HG02610 (cell line): ENCODE results near the gene LSM3.

Source experiments
- ATAC-seq: cut with Tn5 transposase; IDR thresholded peaks from one replicate; pipeline ENCODE4 v1.9.1; 2021; ENCODE audit warnings: mild to moderate bottlenecking, moderate library complexity; ENCODE audit not compliant: unreplicated experiment

LSM3 gene

GRCh38 chr3:14142567-14143270 is 35.9 kb upstream of the LSM3 start:
- ATAC-seq, result no peak

GRCh38 chr3:14143271-14144225 is 35.1 kb upstream of the LSM3 start:
- ATAC-seq, result no peak

GRCh38 chr3:14144423-14145075 is 34.1 kb upstream of the LSM3 start:
- peak; percentile 92 for ATAC-seq

- ATAC-seq, result no peak
Measured at GRCh38 chr3:14145236-14145635, 33.4 kb upstream of the LSM3 start.

- ATAC-seq, result no peak
Measured at GRCh38 chr3:14145670-14146380, 32.8 kb upstream of the LSM3 start.

- no peak for ATAC-seq
Measured at GRCh38 chr3:14146381-14147065, 32.1 kb upstream of the LSM3 start.

GRCh38 chr3:14147066-14147435 is 31.6 kb upstream of the LSM3 start:
- no peak for ATAC-seq

GRCh38 chr3:14147617-14148016 is 31.0 kb upstream of the LSM3 start:
- no peak for ATAC-seq

- no peak for ATAC-seq
Measured at GRCh38 chr3:14148041-14148985, 30.3 kb upstream of the LSM3 start.

GRCh38 chr3:14150078-14150477 is 28.5 kb upstream of the LSM3 start:
- no peak for ATAC-seq

- ATAC-seq, result no peak
Measured at GRCh38 chr3:14150491-14151230, 28.0 kb upstream of the LSM3 start.

- no peak for ATAC-seq
Measured at GRCh38 chr3:14151471-14152083, 27.0 kb upstream of the LSM3 start.

GRCh38 chr3:14152233-14152962 is 26.2 kb upstream of the LSM3 start:
- no peak for ATAC-seq

- no peak for ATAC-seq
Measured at GRCh38 chr3:14152963-14153355, 25.7 kb upstream of the LSM3 start.

GRCh38 chr3:14153663-14154062 is 25.0 kb upstream of the LSM3 start:
- no peak for ATAC-seq

GRCh38 chr3:14154276-14154675 is 24.3 kb upstream of the LSM3 start:
- no peak for ATAC-seq

- no peak for ATAC-seq
Measured at GRCh38 chr3:14154895-14155440, 23.6 kb upstream of the LSM3 start.
